ENCODE measurements around the gene SUPT3H. TPM values are rescaled to one million over a fixed set of nuclear protein-coding genes. Genes with fewer than 3 reads are reported as not detected.

Gene SUPT3H
- total and polyA plus RNA-seq, 2 donors (not counting 1 experiment from before 2014, with no cell fraction given), result 5.5 to 12.4 TPM

DNA sequence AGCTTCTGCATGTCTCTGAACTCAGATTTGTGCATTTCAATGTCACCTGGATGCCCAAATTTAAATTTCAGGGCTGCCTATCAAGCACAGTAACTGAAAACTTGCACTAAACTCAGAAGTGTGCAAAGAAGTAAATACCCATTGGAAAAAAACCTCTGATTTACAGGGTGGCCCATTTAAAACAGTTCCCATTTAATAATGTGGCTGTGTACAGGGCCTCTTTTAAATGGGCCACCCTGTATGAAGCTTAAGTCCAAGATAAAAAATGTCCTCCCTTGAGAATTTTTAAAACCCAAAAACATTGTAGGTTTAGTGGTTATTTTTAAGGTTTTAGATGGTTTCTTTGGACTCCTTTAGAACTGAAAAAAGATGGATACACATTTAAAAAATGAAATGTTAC, 251.7 kb downstream of the SUPT3H start:
- no peak overlapping the region for H3K27ac Mint-ChIP-seq
- no peaks in the 10 kb centered on the region for H4K20me1 ChIP-seq (ENCODE audit: control insufficient read depth, insufficient read depth, low read length, poor library complexity, severe bottlenecking)
- no peaks in the 10 kb centered on the region for H3K36me3 ChIP-seq (replicated peaks in 1 of 2; ENCODE audit: control extremely low read depth in 1 of 2, control insufficient read depth in 1 of 2, extremely low read depth in 1 of 2, insufficient read depth in 2 of 2, low read length in 1 of 2)
- no peaks in the 10 kb centered on the region for H3K9me3 ChIP-seq (ENCODE audit: control extremely low read depth in 1 of 3, control insufficient read depth in 2 of 3, insufficient read depth in 1 of 3, low read length in 2 of 3)
- no peaks in the 10 kb centered on the region for H3K79me2 ChIP-seq (ENCODE audit: control insufficient read depth, insufficient read depth, low read length)
- DNase-seq, result no peak
- no peak overlapping the region for H2AFZ ChIP-seq (ENCODE audit: insufficient read depth, low read depth, low read length, poor library complexity, severe bottlenecking)
- no peak overlapping the region for H3K4me3 ChIP-seq (ENCODE audit: control extremely low read depth in 1 of 5, extremely low read depth in 1 of 5, insufficient read depth in 1 of 5, low read depth in 2 of 5, low read length in 4 of 5)
- no peak for TF ChIP-seq EZH2 (IDR thresholded peaks at IDR 0.05; ENCODE audit: borderline replicate concordance, insufficient read depth, low read depth, low read length, poor library complexity, severe bottlenecking)
- TF ChIP-seq, protein P1, sequence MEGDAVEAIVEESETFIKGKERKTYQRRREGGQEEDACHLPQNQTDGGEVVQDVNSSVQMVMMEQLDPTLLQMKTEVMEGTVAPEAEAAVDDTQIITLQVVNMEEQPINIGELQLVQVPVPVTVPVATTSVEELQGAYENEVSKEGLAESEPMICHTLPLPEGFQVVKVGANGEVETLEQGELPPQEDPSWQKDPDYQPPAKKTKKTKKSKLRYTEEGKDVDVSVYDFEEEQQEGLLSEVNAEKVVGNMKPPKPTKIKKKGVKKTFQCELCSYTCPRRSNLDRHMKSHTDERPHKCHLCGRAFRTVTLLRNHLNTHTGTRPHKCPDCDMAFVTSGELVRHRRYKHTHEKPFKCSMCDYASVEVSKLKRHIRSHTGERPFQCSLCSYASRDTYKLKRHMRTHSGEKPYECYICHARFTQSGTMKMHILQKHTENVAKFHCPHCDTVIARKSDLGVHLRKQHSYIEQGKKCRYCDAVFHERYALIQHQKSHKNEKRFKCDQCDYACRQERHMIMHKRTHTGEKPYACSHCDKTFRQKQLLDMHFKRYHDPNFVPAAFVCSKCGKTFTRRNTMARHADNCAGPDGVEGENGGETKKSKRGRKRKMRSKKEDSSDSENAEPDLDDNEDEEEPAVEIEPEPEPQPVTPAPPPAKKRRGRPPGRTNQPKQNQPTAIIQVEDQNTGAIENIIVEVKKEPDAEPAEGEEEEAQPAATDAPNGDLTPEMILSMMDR (IDR thresholded peaks at IDR 0.05), result no peak
- POLR2A ChIA-PET, result no interaction called here
- intact Hi-C loops (cut with micrococcal nuclease), result no loop called here
- H3K9ac ChIP-seq (ENCODE audit: low read length), result no peak overlapping the region
- H3K27me3 ChIP-seq (replicated peaks in 1 of 4; ENCODE audit: control extremely low read depth in 1 of 4, control insufficient read depth in 3 of 4, insufficient read depth in 4 of 4, low read length in 3 of 4), result no peaks in the 10 kb centered on the region
- no peak overlapping the region for H3K27ac ChIP-seq (ENCODE audit: low read length in 2 of 2)
- H3K4me1 Mint-ChIP-seq, result no peaks in the 10 kb centered on the region
- no peaks in the 10 kb centered on the region for H3K4me1 ChIP-seq (ENCODE audit: control insufficient read depth in 2 of 2, insufficient read depth in 2 of 2, low read length in 2 of 2)
- CTCF ChIA-PET, result interaction anchor here (0.7 kb wide), 1 partner anchor 218 kb away, joined by 3 read pairs; no protein-coding TSS in a partner anchor
- no peaks in the 10 kb centered on the region for H3K9me3 Mint-ChIP-seq (ENCODE audit: insufficient read depth)
- no peak overlapping the region for H3K4me3 Mint-ChIP-seq
- no peaks in the 10 kb centered on the region for H3K27me3 Mint-ChIP-seq
- H3K4me2 ChIP-seq (replicated peaks; ENCODE audit: low read depth, low read length, poor library complexity, severe bottlenecking), result no peak overlapping the region
- no peak for ATAC-seq (ENCODE audit: low read depth)

DNA sequence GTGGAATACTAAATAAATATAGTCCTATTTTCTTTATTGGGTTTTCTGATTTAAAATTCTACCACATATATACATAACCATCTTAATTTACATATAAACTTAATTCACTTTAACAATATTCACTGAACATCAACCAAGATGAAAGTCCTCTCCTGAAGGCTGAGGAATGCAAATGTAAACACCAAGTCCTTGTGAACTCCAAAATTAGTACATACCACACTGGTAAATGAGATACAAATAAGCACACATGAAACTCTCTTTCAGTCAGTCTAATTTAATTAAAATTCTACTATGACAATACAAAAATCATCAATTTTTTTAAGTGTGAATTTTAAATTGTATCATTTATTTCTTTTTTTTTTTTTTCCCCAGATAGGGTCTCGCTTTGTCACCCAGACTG, 254.7 kb downstream of the SUPT3H start:
- no peak overlapping the region for H3K4me2 ChIP-seq (replicated peaks; ENCODE audit: low read depth, low read length, poor library complexity, severe bottlenecking)
- Mint-ChIP-seq H3K4me1 (no peaks in the 10 kb centered on the region), H3K9me3 (ENCODE audit: insufficient read depth) (no peaks in the 10 kb centered on the region), H3K27ac (no peak overlapping the region), H3K4me3 (no peak overlapping the region), H3K27me3 (no peaks in the 10 kb centered on the region)
- WGBS (ENCODE audit: insufficient coverage), result no CpG with 5 or more reads among the region's 1 CpG
- ChIA-PET CTCF (no interaction called here), POLR2A (no interaction called here)
- H3K9me3 ChIP-seq (ENCODE audit: control extremely low read depth in 1 of 3, control insufficient read depth in 2 of 3, insufficient read depth in 1 of 3, low read length in 2 of 3), result no peaks in the 10 kb centered on the region
- no peak overlapping the region for H3K9ac ChIP-seq (ENCODE audit: low read length)
- no peaks in the 10 kb centered on the region for H3K27me3 ChIP-seq (replicated peaks in 1 of 4; ENCODE audit: control extremely low read depth in 1 of 4, control insufficient read depth in 3 of 4, insufficient read depth in 4 of 4, low read length in 3 of 4)
- no peaks in the 10 kb centered on the region for H3K4me1 ChIP-seq (ENCODE audit: control insufficient read depth in 2 of 2, insufficient read depth in 2 of 2, low read length in 2 of 2)
- H3K4me3 ChIP-seq (ENCODE audit: control extremely low read depth in 1 of 5, extremely low read depth in 1 of 5, insufficient read depth in 1 of 5, low read depth in 2 of 5, low read length in 4 of 5), result no peak overlapping the region
- no peaks in the 10 kb centered on the region for H4K20me1 ChIP-seq (ENCODE audit: control insufficient read depth, insufficient read depth, low read length, poor library complexity, severe bottlenecking)
- DNase-seq, result no peak
- no peaks in the 10 kb centered on the region for H3K79me2 ChIP-seq (ENCODE audit: control insufficient read depth, insufficient read depth, low read length)
- no peak overlapping the region for H2AFZ ChIP-seq (ENCODE audit: insufficient read depth, low read depth, low read length, poor library complexity, severe bottlenecking)
- intact Hi-C loops (cut with micrococcal nuclease), result no loop called here
- no peaks in the 10 kb centered on the region for H3K36me3 ChIP-seq (replicated peaks in 1 of 2; ENCODE audit: control extremely low read depth in 1 of 2, control insufficient read depth in 1 of 2, extremely low read depth in 1 of 2, insufficient read depth in 2 of 2, low read length in 1 of 2)
- no peak overlapping the region for H3K27ac ChIP-seq (ENCODE audit: low read length in 2 of 2)
- ATAC-seq (ENCODE audit: low read depth), result no peak
- TF ChIP-seq, protein P1 (IDR thresholded peaks at IDR 0.05), result no peak
- TF ChIP-seq EZH2 (IDR thresholded peaks at IDR 0.05; ENCODE audit: borderline replicate concordance, insufficient read depth, low read depth, low read length, poor library complexity, severe bottlenecking), result no peak

Measured in B cell (primary cell).